ENCODE data around the gene GLRA1. TPM values are rescaled to one million over a fixed set of nuclear protein-coding genes. Genes with fewer than 3 reads are reported as not detected.

Gene GLRA1
- total RNA-seq, 1 experiment from 2014 or later = not detected

DNA sequence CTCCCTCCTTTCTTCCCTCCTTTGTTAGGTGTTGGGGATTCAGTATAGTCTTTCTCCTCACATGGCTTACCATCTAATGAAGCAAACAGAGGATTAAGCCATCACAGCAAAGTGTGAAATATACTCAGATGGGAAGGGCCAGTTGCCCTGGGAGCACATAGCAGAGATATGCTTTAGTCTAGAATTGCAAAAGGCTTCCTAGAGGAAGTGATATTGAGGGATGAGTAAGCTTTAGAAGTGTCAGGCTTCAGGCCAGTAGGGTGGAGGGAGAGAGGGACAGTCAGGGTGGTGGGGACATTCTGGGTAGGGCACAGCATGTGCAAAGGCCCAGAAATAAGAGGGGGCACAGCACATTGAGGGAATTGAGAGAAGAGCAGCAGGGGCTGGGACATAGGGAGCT lies 46.2 kb upstream of the GLRA1 start:
- TF ChIP-seq, protein P1, sequence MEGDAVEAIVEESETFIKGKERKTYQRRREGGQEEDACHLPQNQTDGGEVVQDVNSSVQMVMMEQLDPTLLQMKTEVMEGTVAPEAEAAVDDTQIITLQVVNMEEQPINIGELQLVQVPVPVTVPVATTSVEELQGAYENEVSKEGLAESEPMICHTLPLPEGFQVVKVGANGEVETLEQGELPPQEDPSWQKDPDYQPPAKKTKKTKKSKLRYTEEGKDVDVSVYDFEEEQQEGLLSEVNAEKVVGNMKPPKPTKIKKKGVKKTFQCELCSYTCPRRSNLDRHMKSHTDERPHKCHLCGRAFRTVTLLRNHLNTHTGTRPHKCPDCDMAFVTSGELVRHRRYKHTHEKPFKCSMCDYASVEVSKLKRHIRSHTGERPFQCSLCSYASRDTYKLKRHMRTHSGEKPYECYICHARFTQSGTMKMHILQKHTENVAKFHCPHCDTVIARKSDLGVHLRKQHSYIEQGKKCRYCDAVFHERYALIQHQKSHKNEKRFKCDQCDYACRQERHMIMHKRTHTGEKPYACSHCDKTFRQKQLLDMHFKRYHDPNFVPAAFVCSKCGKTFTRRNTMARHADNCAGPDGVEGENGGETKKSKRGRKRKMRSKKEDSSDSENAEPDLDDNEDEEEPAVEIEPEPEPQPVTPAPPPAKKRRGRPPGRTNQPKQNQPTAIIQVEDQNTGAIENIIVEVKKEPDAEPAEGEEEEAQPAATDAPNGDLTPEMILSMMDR (IDR thresholded peaks at IDR 0.05 in 2 of 3, conservative IDR thresholded peaks at IDR 0.05 in 1 of 3; ENCODE audit: borderline replicate concordance in 1 of 3, insufficient read depth in 1 of 3, low read depth in 2 of 3, low read length in 2 of 3) = no peak
- TF ChIP-seq, protein P2, sequence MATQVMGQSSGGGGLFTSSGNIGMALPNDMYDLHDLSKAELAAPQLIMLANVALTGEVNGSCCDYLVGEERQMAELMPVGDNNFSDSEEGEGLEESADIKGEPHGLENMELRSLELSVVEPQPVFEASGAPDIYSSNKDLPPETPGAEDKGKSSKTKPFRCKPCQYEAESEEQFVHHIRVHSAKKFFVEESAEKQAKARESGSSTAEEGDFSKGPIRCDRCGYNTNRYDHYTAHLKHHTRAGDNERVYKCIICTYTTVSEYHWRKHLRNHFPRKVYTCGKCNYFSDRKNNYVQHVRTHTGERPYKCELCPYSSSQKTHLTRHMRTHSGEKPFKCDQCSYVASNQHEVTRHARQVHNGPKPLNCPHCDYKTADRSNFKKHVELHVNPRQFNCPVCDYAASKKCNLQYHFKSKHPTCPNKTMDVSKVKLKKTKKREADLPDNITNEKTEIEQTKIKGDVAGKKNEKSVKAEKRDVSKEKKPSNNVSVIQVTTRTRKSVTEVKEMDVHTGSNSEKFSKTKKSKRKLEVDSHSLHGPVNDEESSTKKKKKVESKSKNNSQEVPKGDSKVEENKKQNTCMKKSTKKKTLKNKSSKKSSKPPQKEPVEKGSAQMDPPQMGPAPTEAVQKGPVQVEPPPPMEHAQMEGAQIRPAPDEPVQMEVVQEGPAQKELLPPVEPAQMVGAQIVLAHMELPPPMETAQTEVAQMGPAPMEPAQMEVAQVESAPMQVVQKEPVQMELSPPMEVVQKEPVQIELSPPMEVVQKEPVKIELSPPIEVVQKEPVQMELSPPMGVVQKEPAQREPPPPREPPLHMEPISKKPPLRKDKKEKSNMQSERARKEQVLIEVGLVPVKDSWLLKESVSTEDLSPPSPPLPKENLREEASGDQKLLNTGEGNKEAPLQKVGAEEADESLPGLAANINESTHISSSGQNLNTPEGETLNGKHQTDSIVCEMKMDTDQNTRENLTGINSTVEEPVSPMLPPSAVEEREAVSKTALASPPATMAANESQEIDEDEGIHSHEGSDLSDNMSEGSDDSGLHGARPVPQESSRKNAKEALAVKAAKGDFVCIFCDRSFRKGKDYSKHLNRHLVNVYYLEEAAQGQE (IDR thresholded peaks at IDR 0.05; ENCODE audit: low read depth) = no peak
- Histone ChIP-seq H3K9ac (ENCODE audit: low read length) (no peak overlapping the region), H3K9me2 (ENCODE audit: insufficient read depth) (no peaks in the 10 kb centered on the region), H3K79me2 (ENCODE audit: insufficient read depth, low read length) (no peaks in the 10 kb centered on the region), H3K4me3 (replicated peaks in 1 of 2; ENCODE audit: low read depth in 1 of 2, low read length in 2 of 2) (no peak overlapping the region), H4K20me1 (ENCODE audit: insufficient read depth) (no peaks in the 10 kb centered on the region), H2AFZ (ENCODE audit: low read depth, low read length, poor library complexity, severe bottlenecking) (no peak overlapping the region), H3K4me2 (ENCODE audit: low read length) (no peak overlapping the region), H3K4me1 (ENCODE audit: control insufficient read depth in 1 of 2, insufficient read depth in 2 of 2, low read length in 2 of 2) (no peaks in the 10 kb centered on the region), H3K36me3 (ENCODE audit: control insufficient read depth in 1 of 2, insufficient read depth in 2 of 2, low read length in 2 of 2) (no peaks in the 10 kb centered on the region), H3K27me3 (ENCODE audit: insufficient read depth, low read length) (peaks cover 26% of the 10 kb centered on the region), H3K9me3 (ENCODE audit: control insufficient read depth in 1 of 2, insufficient read depth in 1 of 2, low read depth in 1 of 2, low read length in 2 of 2) (no peaks in the 10 kb centered on the region), H3K27ac (ENCODE audit: low read depth, low read length) (no peak overlapping the region)
- CTCF ChIA-PET = no interaction called here
- RAD21 ChIA-PET (ENCODE audit: low non-redundant PET in 1 of 2, low total read pairs in 2 of 2, uncharacterized antibody in 2 of 2, unreplicated experiment in 2 of 2) = no interaction called here
- POLR2A ChIA-PET = no interaction called here
- no TSS peak for BruUV-seq (replicated peaks)
- ATAC-seq = no peak
- intact Hi-C loops (cut with micrococcal nuclease) = no loop called here
- DNase-seq (ENCODE audit: low read depth, low spot score) = no peak

DNA sequence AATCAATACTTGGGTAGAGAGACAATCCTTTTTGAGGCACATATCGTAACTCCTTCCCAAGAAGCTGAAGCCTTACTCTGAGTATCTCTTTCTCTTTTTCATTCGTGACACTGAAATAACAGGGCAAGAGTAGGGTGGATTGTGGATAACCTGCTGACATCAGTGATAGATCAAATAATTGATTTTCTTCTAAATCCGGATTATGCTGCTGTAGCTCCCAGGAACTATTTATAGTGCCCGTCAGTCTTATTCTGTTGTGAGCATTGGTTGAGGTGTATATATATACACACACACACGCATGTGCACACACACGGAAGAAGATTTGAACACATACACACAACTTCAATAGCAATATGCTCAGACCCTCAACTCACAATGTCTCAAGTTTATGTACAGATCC lies 43.2 kb upstream of the GLRA1 start:
- no peak for ATAC-seq
- no peak overlapping the region for H3K4me2 ChIP-seq (ENCODE audit: low read length)
- no peak overlapping the region for H3K4me3 ChIP-seq (replicated peaks in 1 of 2; ENCODE audit: low read depth in 1 of 2, low read length in 2 of 2)
- no peak for DNase-seq (ENCODE audit: low read depth, low spot score)
- intact Hi-C loops (cut with micrococcal nuclease) = no loop called here
- no peak overlapping the region for H3K9ac ChIP-seq (ENCODE audit: low read length)
- BruUV-seq (replicated peaks) = no TSS peak
- no peaks in the 10 kb centered on the region for H3K36me3 ChIP-seq (ENCODE audit: control insufficient read depth in 1 of 2, insufficient read depth in 2 of 2, low read length in 2 of 2)
- ChIA-PET CTCF (no interaction called here), POLR2A (no interaction called here), RAD21 (ENCODE audit: low non-redundant PET in 1 of 2, low total read pairs in 2 of 2, uncharacterized antibody in 2 of 2, unreplicated experiment in 2 of 2) (no interaction called here)
- H3K9me2 ChIP-seq (ENCODE audit: insufficient read depth) = no peaks in the 10 kb centered on the region
- H3K4me1 ChIP-seq (ENCODE audit: control insufficient read depth in 1 of 2, insufficient read depth in 2 of 2, low read length in 2 of 2) = no peaks in the 10 kb centered on the region
- no peak overlapping the region for H3K27ac ChIP-seq (ENCODE audit: low read depth, low read length)
- no peaks in the 10 kb centered on the region for H4K20me1 ChIP-seq (ENCODE audit: insufficient read depth)
- H2AFZ ChIP-seq (ENCODE audit: low read depth, low read length, poor library complexity, severe bottlenecking) = no peak overlapping the region
- no peaks in the 10 kb centered on the region for H3K79me2 ChIP-seq (ENCODE audit: insufficient read depth, low read length)
- H3K27me3 ChIP-seq (ENCODE audit: insufficient read depth, low read length) = peaks cover 29% of the 10 kb centered on the region
- H3K9me3 ChIP-seq (ENCODE audit: control insufficient read depth in 1 of 2, insufficient read depth in 1 of 2, low read depth in 1 of 2, low read length in 2 of 2) = no peaks in the 10 kb centered on the region
- TF ChIP-seq ZNF274 (IDR thresholded peaks at IDR 0.05; ENCODE audit: low read depth, low read length) (no peak), SIN3A (IDR thresholded peaks at IDR 0.05; ENCODE audit: low read depth) (no peak)
- TF ChIP-seq, protein P3, sequence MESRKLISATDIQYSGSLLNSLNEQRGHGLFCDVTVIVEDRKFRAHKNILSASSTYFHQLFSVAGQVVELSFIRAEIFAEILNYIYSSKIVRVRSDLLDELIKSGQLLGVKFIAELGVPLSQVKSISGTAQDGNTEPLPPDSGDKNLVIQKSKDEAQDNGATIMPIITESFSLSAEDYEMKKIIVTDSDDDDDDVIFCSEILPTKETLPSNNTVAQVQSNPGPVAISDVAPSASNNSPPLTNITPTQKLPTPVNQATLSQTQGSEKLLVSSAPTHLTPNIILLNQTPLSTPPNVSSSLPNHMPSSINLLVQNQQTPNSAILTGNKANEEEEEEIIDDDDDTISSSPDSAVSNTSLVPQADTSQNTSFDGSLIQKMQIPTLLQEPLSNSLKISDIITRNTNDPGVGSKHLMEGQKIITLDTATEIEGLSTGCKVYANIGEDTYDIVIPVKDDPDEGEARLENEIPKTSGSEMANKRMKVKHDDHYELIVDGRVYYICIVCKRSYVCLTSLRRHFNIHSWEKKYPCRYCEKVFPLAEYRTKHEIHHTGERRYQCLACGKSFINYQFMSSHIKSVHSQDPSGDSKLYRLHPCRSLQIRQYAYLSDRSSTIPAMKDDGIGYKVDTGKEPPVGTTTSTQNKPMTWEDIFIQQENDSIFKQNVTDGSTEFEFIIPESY (IDR thresholded peaks at IDR 0.05; ENCODE audit: extremely low read depth, insufficient replicate concordance, low read length) = no peak
- TF ChIP-seq, protein P2 (IDR thresholded peaks at IDR 0.05; ENCODE audit: low read depth) = no peak
